Measurements from ENCODE around the gene SEPSECS.

The SEPSECS gene

DNA sequence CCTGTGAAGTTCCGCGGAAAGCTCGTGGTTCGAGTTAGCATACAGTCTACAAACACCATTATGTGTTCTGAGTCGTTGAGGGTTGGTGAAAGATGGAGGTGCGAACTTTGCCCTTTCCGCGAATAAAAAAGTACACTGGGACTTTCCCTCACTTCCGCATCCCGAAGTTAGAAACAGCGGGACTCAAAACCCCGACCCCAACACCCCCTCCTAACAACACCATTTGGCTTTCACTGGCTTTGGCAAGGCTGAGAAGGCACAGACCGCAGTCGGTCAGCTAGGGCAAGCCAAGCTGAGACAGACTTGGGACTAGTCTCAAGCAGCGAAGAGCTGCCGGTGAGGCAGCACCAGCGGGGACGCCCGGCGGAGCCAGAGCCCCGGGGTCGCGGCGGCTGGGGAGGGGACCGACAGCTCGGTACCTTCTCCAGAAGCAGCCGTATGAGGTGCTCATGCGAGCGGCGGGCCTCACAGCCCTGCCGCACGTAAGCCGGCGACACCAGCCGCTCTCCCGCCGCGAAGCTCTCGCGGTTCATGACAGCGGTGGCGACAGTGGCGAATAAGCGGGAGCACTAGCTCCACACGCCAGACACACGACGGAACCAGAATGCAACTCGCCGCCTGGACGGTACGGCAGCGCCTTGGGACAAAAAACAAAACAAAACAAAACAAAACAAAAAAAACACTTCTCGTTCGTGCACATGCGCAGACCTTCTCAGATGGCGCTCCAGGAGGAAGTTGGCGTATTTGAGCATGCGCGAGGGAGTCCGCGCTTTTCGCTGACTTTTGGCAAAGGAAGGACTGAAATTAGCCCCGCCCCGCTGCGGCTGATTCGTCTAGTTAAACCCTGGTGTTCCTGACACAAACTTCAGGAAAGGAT, at the start of gene SEPSECS:
Gene SEPSECS, minus strand, starts transcription at position 613 of the 877 bp plus-strand sequence. Its CDS starts 80 bp downstream, at position 533.
- DNase-seq (ENCODE audit: low read depth in 2 of 2) = peak; percentile 81 to 89

DNA sequence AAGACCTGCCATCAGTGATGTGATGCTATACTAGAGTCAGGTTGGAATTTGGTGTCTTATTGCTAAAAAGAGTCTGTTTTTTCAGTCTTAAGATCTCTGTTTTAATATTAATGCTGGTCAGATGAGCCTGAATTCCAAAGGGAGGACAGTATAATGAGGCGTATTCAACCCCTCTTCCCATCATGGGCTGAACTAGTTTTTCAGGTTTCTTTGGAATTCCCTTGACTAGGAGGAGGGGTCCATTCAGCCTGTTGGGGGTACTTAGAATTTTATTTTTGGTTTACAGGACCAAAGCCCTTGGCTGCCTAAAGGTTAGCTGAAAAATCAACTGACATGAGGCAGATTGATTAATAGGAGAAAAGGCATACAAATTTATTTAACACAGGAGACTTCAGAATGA, 49.5 kb upstream of the SEPSECS start:
- no peak for DNase-seq (ENCODE audit: low read depth in 2 of 2)

DNA sequence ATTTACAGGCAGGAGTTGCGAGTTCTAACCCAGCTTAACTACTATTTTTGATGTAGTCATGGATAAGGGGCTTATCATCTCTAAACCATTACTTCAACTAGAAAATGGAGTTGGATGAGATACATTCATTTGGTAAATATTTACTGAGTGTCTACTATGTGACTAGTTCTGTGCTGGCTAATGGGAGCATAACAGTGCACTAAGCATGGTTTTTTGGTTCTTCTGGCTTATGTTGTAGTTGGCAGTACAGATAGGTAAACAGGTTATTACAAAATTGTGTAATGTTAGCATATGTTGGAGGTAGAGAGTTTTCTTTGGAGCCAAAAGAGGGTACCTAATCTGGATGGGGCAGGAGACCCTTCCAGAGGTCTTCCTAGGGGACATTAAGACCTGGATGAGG, 47.7 kb upstream of the SEPSECS start:
- no peak for DNase-seq (ENCODE audit: low read depth in 2 of 2)

DNA sequence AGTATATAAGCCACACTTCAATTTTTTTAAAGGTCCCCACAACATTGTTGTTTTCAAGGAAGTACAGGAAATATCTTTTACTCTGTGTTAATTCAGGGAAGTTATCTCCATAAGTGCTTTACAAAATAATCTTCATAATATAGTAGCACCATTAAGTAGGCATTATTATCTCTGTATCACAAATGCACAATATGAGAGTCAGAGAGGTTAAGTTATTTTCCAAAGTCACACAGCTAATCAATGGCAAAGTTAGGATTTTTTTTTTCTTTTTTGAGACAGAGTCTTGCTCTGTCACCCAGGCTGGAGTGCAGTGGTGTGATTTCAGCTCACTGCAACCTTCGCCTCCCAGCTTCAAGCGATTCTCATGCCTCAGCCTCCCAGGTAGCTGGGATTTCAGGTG, 38.5 kb upstream of the SEPSECS start:
- no peak for DNase-seq (ENCODE audit: low read depth in 2 of 2)

DNA sequence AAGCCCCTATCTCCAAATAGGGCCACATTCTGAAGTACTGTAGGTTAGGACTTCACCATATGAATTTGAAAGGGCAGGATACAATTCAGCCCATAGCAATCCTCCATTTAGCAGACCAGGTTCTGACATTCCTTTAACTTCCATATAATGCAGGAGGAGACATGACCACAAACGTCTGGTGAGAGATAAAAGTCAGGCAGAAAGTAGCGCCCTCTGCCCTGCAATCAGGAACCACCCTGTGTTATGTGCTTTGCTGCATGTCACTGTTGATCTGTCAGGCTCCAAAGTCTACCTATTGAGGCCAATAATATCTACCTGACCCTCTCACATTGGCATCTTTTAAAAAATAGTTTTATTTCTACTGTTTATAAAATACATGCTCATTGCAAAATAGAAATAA, 30.2 kb upstream of the SEPSECS start:
- DNase-seq (ENCODE audit: low read depth in 2 of 2) = no peak

DNA sequence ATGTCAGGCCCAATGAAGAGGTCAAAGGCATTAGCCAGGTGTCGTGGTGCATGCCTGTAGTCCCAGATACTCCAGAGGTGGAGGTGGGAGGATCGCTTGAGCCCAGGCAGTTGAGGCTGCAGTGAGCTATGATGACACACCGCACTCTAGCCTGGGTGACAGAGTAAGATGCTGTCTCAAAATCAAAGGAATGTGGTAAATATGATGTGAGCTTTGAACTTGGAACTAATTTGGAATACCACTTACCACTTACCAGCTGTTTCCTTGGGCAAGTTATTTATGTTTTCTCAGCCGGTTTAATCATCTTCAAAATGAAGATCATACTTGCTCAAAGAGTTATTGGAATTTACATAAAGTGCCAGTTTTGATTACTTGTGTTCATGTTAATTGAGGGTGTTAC, 23.8 kb upstream of the SEPSECS start:
- DNase-seq (ENCODE audit: low read depth in 2 of 2) = no peak

DNA sequence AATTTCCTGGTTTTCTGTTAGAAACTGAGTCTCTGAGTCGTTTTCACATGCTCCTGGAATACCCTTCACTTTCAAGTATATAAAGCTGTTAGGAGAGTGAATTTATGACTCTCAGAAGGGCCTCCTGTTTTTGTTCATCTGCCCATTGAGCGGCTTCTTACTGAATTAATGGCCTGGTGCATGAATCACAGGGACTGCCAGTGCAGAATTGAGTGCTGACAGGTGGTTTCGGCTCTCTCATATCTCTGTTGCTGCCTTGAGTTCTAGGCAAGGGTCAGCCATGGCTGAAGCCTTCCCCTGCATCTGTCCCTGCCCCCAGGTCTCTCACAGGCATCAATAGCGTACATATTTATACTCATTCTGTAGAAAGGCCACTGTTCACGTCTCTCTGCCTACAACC, 22.7 kb upstream of the SEPSECS start:
- no peak for DNase-seq (ENCODE audit: low read depth in 2 of 2)

DNA sequence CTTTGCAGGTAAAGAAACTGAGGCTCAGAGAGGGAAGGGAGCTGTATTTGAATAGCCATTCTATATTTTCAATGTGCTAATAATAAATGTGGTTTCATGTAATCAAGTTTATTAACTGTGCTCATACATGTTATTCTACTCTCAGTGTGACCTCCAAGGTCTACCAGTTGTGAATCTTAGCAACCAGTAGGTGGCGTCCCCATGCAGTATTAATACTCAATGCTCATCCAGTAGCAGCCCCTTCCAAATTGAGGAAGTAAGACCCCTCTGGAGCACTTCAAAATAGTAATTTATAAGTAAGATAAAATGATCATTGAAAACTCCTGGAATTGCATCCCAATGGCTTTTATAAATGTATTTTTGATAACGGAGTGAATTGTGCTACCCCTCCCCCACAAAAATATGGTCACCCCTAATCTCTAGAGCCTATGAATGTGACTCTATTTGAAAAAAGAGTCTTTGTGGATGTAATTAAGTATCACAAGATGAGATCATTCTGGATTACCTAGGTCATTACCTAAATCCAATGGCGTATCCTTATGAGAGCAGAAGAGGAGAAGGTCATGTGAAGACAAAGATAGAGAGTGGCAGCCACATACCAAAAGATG, 20.4 kb upstream of the SEPSECS start:
- no peak for DNase-seq (ENCODE audit: low read depth in 2 of 2)

DNA sequence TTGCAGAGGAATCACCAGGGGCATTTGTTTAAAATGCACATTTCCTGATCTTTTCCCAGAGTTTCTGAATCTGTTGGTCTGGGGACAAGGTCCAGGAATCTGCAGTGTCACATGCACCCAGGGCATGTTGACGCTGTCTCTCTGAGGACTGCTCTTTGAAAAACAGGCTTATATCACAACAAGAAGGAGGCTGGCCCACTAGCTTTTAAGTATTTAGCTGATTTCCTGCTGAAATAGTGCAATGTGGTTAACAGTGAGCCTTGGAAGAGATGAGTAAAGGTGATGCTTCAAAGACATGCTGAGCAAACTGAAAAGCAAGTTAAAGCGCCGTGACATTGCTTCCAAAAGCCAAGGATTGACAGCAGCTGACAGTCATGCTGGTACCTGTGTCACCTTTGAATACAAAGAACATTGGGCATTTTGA, 18.6 kb upstream of the SEPSECS start:
- DNase-seq (ENCODE audit: low read depth in 2 of 2) = no peak

DNA sequence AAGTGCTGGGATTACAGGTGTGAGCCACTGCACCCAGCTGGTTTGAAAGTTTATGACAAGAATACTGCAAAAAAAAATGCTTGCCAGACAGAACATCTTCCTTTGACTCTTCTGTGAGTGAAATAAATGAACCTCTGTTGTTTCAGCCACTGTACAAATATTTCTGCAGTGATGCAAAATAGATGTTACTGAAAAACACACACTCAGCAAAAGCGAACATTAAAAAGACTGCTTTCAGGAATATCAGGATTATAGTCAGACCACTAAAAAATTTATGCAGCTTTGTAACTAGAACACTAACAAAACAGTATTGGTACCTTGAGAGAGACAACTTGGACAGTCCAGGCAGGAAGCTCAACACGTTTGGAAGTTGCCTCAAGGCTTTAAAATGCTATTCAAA, 16.9 kb upstream of the SEPSECS start:
- no peak for DNase-seq (ENCODE audit: low read depth in 2 of 2)

DNA sequence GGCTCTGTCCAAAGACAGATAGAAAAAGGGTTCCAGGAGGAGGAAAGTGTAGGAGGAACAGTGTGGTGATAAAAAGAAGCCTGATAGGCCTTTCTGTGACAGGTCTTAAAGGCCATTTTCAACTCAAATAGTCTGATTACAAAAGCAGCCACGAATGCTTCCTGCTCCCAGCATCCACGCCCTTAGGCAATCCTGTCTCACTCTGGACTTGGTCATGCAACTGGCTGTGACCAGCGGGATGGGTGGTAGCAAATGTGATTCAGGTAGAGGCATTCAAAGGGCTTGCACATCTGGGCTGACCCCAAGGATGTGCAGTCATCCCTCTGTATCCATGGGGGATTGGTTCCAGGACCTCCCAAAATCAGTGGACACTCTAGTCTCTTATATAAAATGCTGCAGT, 14.4 kb upstream of the SEPSECS start:
- DNase-seq (ENCODE audit: low read depth in 2 of 2) = no peak

DNA sequence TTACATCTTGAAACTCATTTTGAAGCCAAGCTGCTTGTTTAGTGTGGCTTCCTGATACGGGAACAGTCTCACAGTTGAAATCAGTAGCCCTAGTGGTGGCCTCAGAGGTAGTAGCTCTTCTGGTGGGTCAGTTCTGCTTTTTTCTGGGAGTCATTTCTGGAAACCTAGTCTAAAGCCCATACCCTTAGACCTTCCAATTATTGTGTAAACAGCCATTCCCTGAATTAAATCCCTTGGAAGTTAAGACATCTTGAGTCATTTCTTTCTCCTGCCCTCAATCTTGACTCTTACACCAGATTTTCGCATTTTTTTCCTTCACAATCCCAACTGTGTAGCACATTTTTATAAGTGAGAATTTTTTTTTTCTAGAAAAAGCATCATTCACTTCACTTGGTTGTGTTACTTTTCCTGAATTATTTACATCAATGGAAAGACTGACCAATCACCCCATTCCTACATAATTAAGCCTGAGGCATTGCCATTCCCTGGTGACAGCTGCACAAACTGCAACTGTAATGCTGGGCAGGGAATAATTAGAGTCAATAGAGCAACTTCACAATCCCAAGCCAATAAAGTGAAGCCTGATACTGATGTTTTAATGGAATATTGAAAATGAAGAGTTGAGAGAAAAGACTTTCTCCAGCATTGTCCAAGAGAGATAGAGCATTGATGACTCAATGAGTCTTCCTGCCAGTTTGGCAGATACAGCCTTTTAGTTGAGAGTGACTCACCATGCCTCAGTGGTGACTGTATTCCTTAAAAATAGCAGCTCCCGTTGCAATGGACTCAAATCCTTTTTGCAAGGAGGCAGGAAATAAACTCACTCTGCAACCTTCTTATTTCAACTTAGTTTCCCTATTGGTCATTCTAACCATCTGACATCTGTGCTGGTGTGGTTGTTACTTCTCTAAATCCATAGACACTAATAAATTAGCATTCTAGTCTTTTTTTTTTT, 13.0 kb upstream of the SEPSECS start:
- no peak for DNase-seq (ENCODE audit: low read depth in 2 of 2)

DNA sequence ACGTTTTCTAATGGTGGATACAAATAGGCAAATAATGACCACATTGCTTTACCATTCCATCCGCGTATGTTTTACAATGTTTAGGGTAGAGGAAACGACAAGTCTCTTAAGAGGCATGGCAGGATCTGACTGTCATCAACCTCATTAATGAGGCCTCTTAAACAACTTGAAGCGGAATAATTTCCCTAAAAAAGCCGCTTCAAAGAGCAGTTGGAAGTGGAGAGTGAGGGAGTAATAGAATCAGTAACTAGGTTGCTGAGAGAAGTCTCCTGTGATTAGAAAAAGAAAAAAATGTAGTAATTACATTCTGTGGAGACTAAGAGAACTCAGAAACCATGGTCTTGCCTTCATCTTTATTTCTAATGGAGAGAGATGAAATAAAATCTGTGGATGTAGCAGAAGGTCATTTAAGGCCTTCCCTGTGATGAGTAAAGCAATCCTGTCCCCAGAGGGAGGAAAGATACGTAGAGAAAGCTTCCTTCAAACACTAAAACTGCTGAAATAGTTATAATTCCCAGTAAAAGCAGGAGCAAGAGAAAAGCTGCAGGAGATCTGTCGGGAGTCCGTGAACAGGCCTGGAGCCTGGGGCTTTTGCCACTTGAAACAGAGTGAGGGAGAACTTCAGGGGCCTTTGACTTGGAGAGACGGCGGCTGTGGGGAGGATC, 11.1 kb upstream of the SEPSECS start:
- no peak for DNase-seq (ENCODE audit: low read depth in 2 of 2)

DNA sequence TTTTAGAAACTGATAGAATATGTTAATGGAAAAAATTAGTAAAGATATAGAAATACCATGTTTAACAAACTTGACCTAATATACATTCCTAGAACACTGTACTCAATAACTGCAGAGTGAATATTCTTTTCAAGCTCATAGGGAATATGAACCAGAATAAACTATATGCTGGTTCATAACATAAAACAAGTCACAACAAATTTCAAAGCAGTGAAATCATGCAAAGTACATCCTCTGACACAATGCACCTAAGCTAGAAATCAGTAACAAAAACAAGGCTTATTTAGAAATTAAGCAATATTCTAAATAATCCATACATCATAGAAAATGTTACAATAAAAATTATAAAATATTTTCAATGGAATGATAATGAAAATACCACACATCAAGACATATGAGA, 9.2 kb upstream of the SEPSECS start:
- no peak for DNase-seq (ENCODE audit: low read depth in 2 of 2)

DNA sequence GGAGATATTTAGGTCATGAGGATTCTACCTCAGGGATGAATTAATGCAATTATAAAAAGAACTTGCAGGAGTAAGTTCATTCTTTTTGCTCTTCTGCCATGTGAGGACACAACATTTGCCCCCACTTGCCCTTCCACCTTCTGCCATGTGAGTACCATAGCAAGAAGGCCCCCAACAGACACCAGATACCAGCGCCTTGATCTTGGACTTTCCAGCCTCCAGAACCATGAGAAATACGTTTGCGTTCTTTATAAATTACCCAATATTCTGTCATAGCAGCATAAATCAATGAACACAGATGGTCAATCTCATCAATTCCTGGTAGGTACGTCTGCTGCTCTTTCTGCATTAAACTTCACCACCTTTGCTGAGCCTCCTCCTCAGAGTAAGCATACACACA, 5.7 kb upstream of the SEPSECS start:
- DNase-seq (ENCODE audit: low read depth in 2 of 2) = no peak

DNA sequence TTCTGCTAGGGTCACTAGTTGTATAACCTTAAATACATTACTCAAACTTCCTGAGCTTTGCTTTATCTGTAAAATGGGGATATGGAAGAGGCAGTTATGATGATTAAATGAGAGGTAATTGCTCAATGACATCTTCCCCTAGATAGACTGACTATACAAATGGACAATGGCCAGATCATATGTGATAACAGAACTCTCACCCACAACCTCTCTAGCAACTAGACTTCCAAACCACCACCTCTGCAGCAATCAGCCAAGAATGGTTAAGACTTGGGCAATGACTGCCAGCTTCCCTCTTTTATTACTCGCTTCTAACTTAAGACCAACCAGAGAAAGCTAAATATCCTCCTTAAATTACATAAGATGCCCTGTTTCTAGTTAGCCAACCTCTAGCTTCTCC, 2.9 kb upstream of the SEPSECS start:
- no peak for DNase-seq (ENCODE audit: low read depth in 2 of 2)

DNA sequence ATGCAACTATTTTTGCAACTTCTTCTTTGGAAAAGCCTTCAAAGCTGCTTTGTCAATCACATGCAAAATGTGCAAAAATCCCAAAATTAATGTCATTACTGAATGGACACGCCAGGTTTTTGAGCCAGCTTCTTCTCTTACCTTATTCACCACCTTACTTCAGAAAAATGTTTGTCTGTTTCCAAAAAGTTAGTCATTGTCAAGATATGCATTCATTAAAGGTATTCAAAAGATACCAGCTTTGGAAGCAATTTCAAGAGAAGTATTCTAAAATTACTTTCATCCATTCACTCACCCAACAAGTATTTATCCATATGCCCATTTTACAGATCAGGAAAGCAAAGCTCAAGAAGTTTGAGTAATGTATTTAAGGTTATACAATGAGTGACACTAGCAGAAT, 2.3 kb upstream of the SEPSECS start:
- no peak for DNase-seq (ENCODE audit: low read depth in 2 of 2)

DNA sequence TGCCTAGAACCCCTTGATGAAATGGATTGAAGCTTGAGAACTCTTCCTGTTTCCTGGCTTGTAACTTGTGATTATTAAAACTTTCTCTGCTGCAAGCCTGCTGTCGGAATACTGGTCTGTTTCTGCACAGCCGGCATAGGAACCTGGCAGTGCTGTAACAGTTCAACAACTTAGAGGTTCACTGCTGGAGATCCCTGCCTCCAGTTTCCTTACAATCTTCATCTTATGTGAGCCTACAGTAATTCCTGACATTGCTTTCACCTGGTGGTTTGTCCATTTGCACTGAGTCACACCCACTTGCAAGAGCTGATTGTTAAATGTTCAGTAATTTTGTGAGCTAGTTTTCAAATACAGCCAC, 1.3 kb upstream of the SEPSECS start:
- no peak for DNase-seq (ENCODE audit: low read depth in 2 of 2)

DNA sequence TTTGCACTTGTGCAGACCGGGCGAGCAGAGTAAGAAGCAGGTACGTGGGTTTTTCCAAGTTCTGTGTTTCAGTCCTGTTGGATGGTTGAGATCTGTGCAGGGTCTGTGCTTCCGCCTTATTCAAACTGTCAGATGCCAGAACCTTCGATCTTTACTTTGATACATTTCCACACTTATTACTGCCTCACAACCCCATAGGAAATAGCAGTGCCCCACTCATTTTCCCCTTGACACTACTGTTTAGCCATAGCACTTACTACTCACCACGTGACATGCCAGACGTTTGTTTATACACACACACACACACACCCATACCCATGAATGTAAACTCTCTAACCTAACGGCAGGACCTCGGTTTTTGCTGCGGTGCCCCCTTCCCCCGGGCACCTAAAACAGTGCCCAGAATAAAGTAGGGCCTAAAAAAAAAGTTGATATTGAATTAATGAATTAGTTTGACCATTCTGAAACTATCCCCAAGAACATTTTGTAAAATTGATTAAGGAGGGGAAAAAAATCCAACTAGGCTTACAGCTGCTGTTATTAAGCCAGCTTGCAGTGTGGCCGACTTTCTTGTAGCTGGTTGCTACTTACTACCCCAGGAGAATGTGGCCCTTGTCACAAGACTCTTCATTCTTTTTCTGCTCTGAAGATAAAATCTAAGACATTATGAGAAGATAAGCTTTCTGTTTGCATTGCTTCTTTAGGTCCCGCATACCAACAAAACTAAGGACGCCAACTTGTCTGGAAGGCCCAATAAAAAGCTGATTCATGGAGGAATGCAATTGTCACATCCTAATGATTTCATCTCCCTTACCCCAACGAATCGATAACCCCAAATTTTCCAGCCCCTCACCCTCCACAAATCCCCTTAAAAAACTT, 704 bp upstream of the SEPSECS start:
- DNase-seq (ENCODE audit: low read depth in 2 of 2) = no peak

DNA sequence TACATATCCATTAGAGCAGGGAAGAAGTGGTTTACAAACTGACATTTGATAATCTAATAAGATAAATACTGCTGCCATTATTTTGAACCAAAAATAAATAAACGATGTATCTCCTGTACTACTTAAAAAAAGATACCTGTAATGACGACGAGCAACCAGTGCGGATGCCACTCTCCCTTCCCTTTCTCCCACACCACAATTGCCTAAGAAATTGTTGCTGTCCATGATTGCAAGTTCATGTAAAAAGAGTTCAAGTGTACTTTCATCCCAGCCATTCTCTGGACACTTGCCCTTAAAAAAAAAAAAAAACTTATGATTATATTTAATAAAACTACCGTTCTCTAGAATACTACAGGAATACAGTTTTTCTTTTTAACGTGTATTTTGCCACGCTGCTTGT, 1.4 kb downstream of the SEPSECS start:
- DNase-seq (ENCODE audit: low read depth in 2 of 2) = no peak

DNA sequence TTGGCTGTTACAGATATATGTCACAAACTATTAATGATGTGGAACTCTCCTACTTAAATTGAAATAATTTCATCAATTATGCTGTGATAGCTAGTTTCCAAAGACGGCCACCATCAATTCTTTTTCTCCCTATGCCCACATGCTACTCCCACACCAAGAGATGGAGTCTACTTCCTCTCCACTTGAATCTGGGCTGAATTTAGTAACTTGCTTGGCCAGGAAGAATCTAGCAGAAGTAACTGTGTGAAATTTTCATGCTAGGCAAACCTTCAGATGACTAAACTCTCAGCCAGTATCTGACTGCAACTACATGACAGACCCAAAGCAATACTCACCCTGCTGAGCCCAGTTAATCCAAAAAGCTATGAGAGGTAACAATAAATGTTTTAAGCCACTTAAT, 3.2 kb downstream of the SEPSECS start:
- no peak for DNase-seq (ENCODE audit: low read depth in 2 of 2)
